C4-2B (cell line): ENCODE data around the gene PAFAH1B2.
"Not testable (repeated sequence)": the region's sequence is repeated elsewhere in the genome, so short reads cannot be mapped to it uniquely, and the experiment has no call there.

Experiments used
- H3K27ac ChIP-seq: fragments of 450-650 bp; 2 replicates; pipeline ENCODE4 v1.5.1; 2017
- CTCF ChIP-seq: fragments of 450-650 bp; conservative IDR thresholded peaks from 2 replicates; pipeline ENCODE4 v1.5.1; 2017; ENCODE audit warnings: mild to moderate bottlenecking
- ZFX ChIP-seq: fragments of 450-650 bp; IDR thresholded peaks from 2 replicates; pipeline ENCODE4 v1.6.1; 2017

PAFAH1B2 gene

DNA sequence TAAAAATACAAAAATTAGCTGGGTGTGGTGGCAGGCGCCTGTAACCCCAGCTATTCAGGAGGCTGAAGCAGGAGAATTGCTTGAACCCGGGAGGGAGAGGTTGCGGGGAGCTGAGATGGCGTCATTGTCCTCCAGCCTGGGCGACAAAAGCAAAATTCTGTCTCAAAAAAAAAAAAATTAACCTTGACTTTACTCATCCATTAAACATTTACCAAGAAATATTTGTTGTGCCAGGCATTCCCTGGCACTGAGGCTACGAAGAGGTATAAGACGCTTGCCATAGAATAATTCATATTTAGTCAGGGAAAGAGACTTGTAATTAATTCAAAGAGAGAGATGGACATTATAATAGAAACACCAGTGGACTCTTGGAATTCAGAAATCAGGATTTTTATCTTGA, 13.2 kb upstream of the PAFAH1B2 start:
- no peak for TF ChIP-seq CTCF
- no peak for TF ChIP-seq ZFX
- H3K27ac ChIP-seq: no peak overlapping the region

DNA sequence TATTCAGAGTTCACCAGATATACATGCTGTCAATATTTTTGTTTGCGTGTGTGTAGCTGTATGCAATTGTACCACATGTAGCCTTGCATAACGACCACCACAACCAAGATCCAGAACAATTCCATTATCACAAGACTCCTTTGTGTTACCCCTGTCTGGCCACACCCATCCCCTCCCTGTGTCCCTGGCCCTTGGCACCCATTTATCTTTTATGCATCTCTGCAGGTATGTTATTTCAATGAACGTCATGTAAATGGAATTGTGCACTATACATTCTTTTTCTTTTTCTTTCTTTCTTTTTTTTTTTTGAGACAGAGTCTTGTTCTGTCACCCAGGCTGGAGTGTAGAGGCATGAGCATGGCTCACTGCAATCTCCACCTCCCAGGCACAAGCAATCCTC, 9.7 kb upstream of the PAFAH1B2 start:
- TF ChIP-seq ZFX: no peak
- no peak for TF ChIP-seq CTCF
- no peak overlapping the region for H3K27ac ChIP-seq

DNA sequence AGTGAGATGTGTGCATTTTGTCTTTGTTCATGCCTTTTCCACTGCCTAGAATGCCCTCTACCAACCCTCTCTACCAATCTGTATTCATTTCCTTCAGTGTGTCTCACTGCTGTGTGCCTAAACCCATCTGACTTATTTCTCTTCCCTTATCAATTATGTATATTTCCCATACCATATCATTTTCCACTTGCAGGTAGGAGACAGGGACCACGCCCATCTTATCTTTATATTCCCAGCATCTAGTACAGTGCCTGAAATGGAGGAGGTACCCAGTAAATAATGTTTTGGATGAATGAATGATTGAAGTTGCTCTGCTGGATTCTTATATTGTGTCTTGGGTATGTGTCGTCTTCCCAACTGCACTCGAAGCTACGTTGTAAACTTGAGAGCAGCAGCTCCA, 9.1 kb upstream of the PAFAH1B2 start:
- not testable (repeated sequence) for H3K27ac ChIP-seq

GRCh38 chr11:117137223-117138086, 6.6 kb upstream of the PAFAH1B2 start:
- not testable (repeated sequence) for H3K27ac ChIP-seq

- H3K27ac ChIP-seq: peak overlapping the region; percentile 92
- TF ChIP-seq ZFX: no peak
- TF ChIP-seq CTCF: no peak
Measured at GRCh38 chr11:117143390-117143789, 697 bp upstream of the PAFAH1B2 start.

- peak overlapping the region; percentile 92 for H3K27ac ChIP-seq
- no peak for TF ChIP-seq CTCF
- peak; percentile 88; the same call in 1 of the 2 replicates for TF ChIP-seq ZFX
Measured at GRCh38 chr11:117144477-117145392, 648 bp downstream of the PAFAH1B2 start.

DNA sequence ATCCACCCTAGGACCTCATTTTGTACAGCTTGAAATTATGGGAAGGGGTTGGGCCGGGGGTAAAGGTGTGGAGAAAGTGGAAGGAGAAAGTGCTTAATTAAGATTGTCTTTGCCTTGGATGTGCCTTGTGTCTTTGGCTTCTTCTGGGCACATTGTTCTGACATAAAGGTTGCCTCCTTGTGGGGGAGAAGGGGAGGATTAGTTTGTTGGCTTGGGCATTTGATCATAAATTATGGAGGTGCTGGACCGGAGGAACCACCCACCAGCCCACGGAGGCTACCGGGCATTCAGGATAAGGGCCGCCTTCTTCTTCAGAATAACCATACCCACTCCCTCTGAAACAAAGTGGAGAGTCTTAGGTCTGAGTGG, 1.3 kb downstream of the PAFAH1B2 start:
- TF ChIP-seq ZFX (no peak), CTCF (no peak)
- H3K27ac ChIP-seq: peak overlapping the region; percentile 92

DNA sequence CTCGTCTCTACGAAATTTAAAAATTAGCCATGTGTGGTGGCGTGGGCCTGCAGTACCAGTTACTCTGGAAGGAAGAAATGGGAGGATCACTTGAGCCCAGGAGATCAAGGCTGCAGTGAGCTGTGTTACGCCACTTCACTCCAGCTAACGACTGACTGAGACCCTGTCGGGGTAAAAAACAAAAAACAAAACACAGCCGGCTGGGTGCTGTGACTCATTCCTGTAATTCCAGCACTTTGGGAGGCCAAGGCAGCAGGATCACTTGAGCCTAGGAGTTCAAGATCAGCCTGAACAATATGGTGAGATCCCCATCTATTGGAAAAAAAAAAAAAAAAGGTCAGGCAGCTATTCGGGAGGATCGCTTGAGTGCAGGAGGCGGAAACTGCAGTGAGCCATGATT, 2.4 kb downstream of the PAFAH1B2 start:
- TF ChIP-seq CTCF (no peak), ZFX (no peak)
- H3K27ac ChIP-seq: no peak overlapping the region
